Smooth muscle cell (in vitro differentiated cells): Measurements from ENCODE around the gene URAD. TPM values are rescaled to one million over a fixed set of nuclear protein-coding genes. Genes with fewer than 3 reads are reported as not detected.
"Not testable (repeated sequence)": the region's sequence is repeated elsewhere in the genome, so short reads cannot be mapped to it uniquely, and the experiment has no call there.

Source experiments
- DNase-seq: peaks from one replicate; lab custom pipeline; 2025; ENCODE audit not compliant: unreplicated experiment; lab: John Stamatoyannopoulos, UW
- H2AFZ ChIP-seq: fragments of 200-600 bp; sonication (generic); 2 replicates; pipeline ENCODE4 v1.6.0; 2016; ENCODE audit warnings: antibody characterized with exemption, low read depth, mild to moderate bottlenecking
- H3F3A ChIP-seq: fragments of 200-600 bp; sonication (generic); 2 replicates; pipeline ENCODE4 v1.6.0; 2017; ENCODE audit warnings: antibody characterized with exemption, low read depth
- H3K27ac ChIP-seq: fragments of 200-600 bp; sonication (generic); 2 replicates; pipeline ENCODE4 v1.5.1; 2016; ENCODE audit warnings: low read depth, mild to moderate bottlenecking
- H3K27me3 ChIP-seq: fragments of 200-600 bp; sonication (generic); 2 replicates; pipeline ENCODE4 v1.6.1; 2016; ENCODE audit warnings: low read depth, mild to moderate bottlenecking
- H3K36me3 ChIP-seq: fragments of 200-600 bp; sonication (generic); 2 replicates; pipeline ENCODE4 v1.5.1; 2016; ENCODE audit warnings: low read depth
- H3K4me1 ChIP-seq: fragments of 200-600 bp; sonication (generic); 2 replicates; pipeline ENCODE4 v1.5.1; 2016; ENCODE audit warnings: low read depth
- H3K4me2 ChIP-seq: fragments of 200-600 bp; sonication (generic); 2 replicates; pipeline ENCODE4 v1.6.0; 2016; ENCODE audit warnings: mild to moderate bottlenecking
- H3K4me3 ChIP-seq: fragments of 200-600 bp; sonication (generic); 2 replicates; pipeline ENCODE4 v1.5.1; 2016; ENCODE audit warnings: mild to moderate bottlenecking
- H3K79me2 ChIP-seq: fragments of 200-600 bp; sonication (generic); 2 replicates; pipeline ENCODE4 v1.6.0; 2016; ENCODE audit warnings: low read depth, mild to moderate bottlenecking
- H3K9ac ChIP-seq: fragments of 200-600 bp; sonication (generic); 2 replicates; pipeline ENCODE4 v1.6.0; 2016; ENCODE audit warnings: low read depth
- H3K9me3 ChIP-seq: fragments of 200-600 bp; sonication (generic); replicated peaks from 2 replicates; pipeline ENCODE4 v1.5.1; 2016; ENCODE audit warnings: low read depth
- H4K20me1 ChIP-seq: fragments of 200-600 bp; sonication (generic); 2 replicates; pipeline ENCODE4 v1.6.0; 2016; ENCODE audit warnings: low read depth
- CTCF ChIP-seq: fragments of 200-600 bp; sonication (generic); IDR thresholded peaks from 2 replicates; pipeline ENCODE4 v1.5.1; 2017; ENCODE audit warnings: borderline replicate concordance, mild to moderate bottlenecking, antibody characterized with exemption; ENCODE audit not compliant: insufficient read depth, poor library complexity, severe bottlenecking
- WGBS: methylation state at CpG from one replicate; pipeline ENCODE4 v1.1.7; 2016; ENCODE audit warnings: low lambda C conversion rate; 5-methylcytosine and 5-hydroxymethylcytosine counted together
- polyA plus RNA-seq: library from polyadenylated mRNA; unstranded; fragments of >200 nt; fragmentation: Nextera tagmentation; extraction: Ambion mirVana; gene quantifications from 2 replicates; pipeline ENCODE4 v1.2.1, GENCODE V29; 2016
- total RNA-seq: library from RNA; depleted of rRNA; stranded (reverse); fragments of >200 nt; gene quantifications from 2 replicates; pipeline ENCODE4 v1.2.3, GENCODE V29; 2014

URAD gene
- total and polyA plus RNA-seq, 2 experiments from 2014 or later = not detected

DNA sequence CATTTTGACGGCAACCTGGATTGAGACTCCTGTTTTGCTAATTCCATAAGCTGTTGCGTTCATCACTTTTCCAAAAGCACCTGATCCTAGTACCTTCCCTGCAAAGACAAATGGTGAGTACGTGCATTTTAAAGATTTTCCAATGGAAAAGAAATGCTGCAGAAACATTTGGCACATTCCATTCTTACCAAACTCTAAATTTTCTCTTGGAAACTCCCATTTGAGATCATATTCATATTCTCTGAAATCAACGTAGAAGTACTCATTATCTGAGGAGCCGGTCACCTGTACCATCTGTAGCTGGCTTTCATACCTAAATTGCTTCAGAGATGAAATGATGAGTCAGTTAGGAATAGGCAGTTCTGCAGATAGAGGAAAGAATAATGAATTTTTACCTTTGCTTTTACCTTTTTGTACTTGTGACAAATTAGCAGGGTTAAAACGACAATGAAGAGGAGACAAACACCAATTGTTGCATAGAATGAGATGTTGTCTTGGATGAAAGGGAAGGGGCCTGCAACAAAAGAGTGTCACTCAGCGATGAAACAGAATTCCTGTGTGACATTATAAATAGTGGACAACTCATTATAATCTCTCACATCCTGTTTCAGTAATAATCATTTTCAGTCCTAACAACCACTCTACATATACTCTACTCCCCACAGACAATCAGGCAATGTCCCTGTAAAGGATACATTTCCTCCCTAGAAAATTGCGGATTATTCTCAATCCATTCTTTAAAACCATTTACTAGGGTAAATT, 45.6 kb upstream of the URAD start:
- H3K36me3 ChIP-seq = no peaks in the 10 kb centered on the region
- H4K20me1 ChIP-seq = no peaks in the 10 kb centered on the region
- no peak overlapping the region for H3K4me2 ChIP-seq
- no peaks in the 10 kb centered on the region for H3K27me3 ChIP-seq
- H2AFZ ChIP-seq = no peak overlapping the region
- H3F3A ChIP-seq = no peaks in the 10 kb centered on the region
- H3K9me3 ChIP-seq = no peaks in the 10 kb centered on the region
- DNase-seq = no peak
- WGBS = 95% methylated on average over 8 of the region's 8 CpGs
- no peak for TF ChIP-seq CTCF
- H3K27ac ChIP-seq = no peak overlapping the region
- no peaks in the 10 kb centered on the region for H3K79me2 ChIP-seq
- no peaks in the 10 kb centered on the region for H3K4me1 ChIP-seq
- no peak overlapping the region for H3K9ac ChIP-seq
- no peak overlapping the region for H3K4me3 ChIP-seq

DNA sequence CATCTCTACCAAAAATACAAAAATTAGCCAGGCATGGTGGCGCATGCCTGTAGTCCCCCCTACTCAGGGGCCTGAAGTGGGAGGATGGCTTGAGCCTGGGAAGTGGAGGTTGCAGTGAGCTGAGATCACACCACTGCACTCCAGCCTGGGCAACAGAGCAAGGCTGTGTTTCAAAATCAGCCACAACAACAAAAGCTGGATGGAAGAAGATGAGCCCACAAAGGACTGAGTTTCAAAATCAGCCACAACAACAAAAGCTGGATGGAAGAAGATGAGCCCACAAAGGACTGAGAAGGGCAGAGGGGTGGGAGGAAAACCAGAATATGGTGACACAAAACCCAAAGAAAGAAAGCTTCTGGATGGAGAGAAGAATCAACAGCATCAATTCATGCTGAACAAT, 43.9 kb upstream of the URAD start:
- H4K20me1 ChIP-seq, H2AFZ ChIP-seq, H3K9me3 ChIP-seq, H3K36me3 ChIP-seq, H3K4me3 ChIP-seq, H3K4me1 ChIP-seq, H3K4me2 ChIP-seq, DNase-seq, H3K27ac ChIP-seq, H3K27me3 ChIP-seq, H3K9ac ChIP-seq, H3F3A ChIP-seq, H3K79me2 ChIP-seq: not testable (repeated sequence)
- WGBS = 94% methylated on average over 1 of the region's 1 CpG

DNA sequence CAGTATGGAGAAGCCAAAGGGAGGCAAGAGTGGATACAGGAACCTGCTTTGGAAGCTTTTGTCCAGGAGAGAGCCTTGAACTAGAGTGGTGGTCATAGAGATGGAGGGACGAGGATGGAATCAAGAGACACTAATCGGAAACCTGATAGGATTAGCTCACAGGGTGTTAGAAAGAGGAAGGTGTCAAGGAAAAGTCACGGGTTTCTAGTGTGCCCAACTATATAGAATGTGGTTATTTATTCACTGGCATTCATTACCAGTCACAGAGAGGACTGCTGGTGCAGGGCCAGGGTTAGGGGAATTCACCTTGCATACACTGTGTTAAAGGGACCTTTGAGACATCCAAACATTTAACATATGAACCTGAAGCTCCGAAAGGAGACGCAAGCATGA, 43.4 kb upstream of the URAD start:
- 73% methylated on average over 5 of the region's 5 CpGs for WGBS
- Histone ChIP-seq H4K20me1 (no peaks in the 10 kb centered on the region), H3K4me2 (no peak overlapping the region), H3K9me3 (no peaks in the 10 kb centered on the region), H3K27ac (no peak overlapping the region), H3K79me2 (no peaks in the 10 kb centered on the region), H3K27me3 (no peaks in the 10 kb centered on the region), H3F3A (no peaks in the 10 kb centered on the region), H3K4me1 (no peaks in the 10 kb centered on the region), H2AFZ (no peak overlapping the region), H3K4me3 (no peak overlapping the region), H3K36me3 (no peaks in the 10 kb centered on the region), H3K9ac (no peak overlapping the region)
- DNase-seq = no peak
- no peak for TF ChIP-seq CTCF

DNA sequence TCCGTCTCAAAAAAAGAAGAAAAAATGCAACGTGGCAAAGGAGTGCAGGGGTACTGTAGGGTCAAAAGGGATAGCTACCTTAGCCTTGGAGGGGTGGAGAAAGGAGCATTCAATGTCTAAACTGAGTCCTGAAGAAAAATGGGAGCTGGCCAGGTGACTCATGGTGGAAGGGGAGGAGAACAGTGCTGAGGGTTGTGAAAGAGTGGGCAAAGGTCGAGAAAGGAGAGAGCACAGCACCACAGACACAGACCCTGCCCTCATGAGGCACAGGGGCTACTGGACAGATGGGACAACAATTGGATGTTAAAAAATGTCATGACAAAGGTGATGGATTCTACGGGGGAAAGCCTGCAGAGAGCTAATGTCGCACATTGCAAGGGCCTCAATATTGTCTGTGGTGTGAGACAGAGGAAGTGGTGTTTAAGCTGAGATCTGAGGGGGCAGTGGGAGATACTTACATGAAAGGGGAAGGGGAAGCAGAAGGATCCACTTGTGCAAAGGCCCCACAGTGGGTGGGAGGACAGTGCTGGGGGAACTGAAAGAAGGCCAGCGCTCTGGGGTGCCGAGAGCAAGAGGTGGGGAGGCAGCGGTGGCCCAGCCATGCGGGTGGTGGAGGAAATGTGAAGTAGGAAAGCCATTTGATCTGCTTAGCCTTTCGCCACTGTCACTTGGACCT, 42.9 kb upstream of the URAD start:
- TF ChIP-seq CTCF = no peak
- no peak overlapping the region for H3K4me2 ChIP-seq
- H3K27me3 ChIP-seq = no peaks in the 10 kb centered on the region
- H4K20me1 ChIP-seq = no peaks in the 10 kb centered on the region
- no peaks in the 10 kb centered on the region for H3K79me2 ChIP-seq
- H3K36me3 ChIP-seq = no peaks in the 10 kb centered on the region
- H2AFZ ChIP-seq = no peak overlapping the region
- no peaks in the 10 kb centered on the region for H3K4me1 ChIP-seq
- no peak overlapping the region for H3K4me3 ChIP-seq
- H3K9me3 ChIP-seq = no peaks in the 10 kb centered on the region
- H3K9ac ChIP-seq = no peak overlapping the region
- H3K27ac ChIP-seq = no peak overlapping the region
- DNase-seq = no peak
- no peaks in the 10 kb centered on the region for H3F3A ChIP-seq
- 96% methylated on average over 10 of the region's 10 CpGs for WGBS
